HG02798 (cell line): ENCODE results near the gene CFDP1.
"Not testable (repeated sequence)": the region's sequence is repeated elsewhere in the genome, so short reads cannot be mapped to it uniquely, and the experiment has no call there.

Source experiments
- ATAC-seq: cut with Tn5 transposase; IDR thresholded peaks from one replicate; pipeline ENCODE4 v1.9.1; 2021; ENCODE audit warnings: mild to moderate bottlenecking; ENCODE audit not compliant: unreplicated experiment, poor library complexity

Gene CFDP1

DNA sequence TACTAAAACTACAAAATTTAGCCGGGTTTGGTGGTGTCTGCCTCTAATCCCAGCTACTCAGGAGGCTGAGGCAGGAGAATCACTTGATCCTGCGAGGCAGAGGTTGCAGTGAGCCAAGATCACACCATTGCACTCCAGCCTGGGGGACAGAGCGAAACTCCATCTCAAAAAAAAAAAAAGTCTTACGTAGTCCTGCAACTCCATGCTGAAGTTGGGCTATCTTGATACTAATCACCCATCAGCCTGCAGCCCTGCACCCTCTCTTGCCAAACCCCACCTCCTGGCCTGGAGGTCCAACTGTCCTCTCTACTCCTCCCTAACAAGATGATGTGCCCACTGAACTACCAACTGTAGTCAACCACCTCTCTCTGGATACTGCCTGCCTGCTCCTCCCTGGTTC lies 26.4 kb upstream of the CFDP1 start:
- no peak for ATAC-seq

DNA sequence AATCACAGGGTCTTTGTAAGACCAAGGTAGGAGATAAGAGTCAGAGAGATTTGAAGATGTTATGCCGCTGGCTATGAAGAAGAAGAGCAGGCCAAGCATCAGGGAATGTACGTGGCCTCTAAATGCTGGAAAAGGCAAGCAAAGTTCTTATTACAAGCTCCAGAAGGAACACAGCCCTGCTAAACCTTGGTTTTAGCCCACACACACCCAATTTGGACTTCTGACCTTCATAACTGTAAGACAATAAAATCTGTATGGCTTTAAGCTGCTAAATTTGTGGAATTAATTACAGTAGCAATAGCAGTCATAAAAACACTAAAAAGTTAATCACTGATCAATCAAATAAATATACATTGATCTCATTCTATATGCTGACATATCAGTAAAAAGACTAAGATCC lies 25.1 kb upstream of the CFDP1 start:
- ATAC-seq, result no peak

DNA sequence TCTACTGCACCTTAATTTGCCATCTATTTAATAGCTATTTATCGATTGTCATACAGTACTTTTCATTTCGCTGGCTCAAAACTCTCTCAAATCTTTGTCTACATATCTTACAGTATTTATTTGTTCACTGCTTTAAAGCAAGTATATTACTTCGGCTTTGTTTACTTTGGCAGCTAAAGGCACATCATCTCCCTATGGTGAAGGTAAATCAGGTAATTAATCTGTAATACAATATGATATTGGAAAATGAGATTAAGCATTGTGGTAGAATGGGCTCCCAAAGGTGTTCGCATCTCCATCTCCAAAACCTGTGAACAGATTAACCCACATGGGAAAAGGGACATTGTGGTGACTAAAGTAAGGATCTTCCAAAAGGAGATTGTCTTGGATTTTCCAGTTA lies 24.7 kb upstream of the CFDP1 start:
- no peak for ATAC-seq

DNA sequence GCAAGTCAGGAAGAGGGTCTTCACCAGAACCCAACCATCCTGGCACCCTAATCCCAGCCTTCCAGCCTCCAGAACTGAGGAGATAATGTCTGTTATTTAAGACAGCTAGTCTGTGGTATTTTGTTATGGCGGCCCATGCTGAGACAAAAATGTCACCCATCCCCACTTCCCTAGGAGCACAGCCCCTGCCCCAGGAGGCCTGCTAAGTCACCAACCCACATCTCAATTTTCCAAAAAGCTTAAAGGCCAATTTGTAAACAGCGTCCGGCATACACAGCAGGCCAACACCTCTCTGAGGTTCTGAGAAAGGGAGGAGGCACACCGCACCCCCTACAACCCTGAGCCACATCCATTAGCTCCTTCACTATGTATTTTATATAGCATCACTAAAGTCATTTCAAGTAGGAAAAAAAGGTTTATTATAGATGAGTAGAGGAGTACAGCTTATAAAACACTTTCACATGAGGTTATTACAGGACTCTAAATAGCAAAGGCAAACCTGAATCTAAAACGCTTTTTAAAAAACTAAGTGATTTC lies 24.2 kb upstream of the CFDP1 start:
- ATAC-seq, result no peak

DNA sequence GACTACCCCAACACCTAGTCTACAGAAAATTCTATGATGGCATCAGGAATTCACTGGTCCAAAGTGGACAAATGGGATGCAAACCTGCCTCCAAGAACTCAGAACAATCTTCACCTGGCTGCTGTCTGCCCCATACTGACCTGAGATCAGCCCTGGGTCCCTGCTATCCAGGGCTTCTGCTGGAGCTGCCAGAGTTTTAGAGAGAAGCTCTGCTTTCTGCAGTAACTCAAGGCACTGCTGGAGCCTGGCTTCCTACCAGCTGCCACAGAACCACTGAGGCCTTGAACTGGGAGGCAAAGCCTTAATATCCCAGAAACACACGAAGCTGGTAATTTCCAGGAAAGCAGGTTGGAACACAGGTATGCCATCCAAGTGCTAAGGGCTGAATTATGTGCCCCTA lies 23.7 kb upstream of the CFDP1 start:
- no peak for ATAC-seq

DNA sequence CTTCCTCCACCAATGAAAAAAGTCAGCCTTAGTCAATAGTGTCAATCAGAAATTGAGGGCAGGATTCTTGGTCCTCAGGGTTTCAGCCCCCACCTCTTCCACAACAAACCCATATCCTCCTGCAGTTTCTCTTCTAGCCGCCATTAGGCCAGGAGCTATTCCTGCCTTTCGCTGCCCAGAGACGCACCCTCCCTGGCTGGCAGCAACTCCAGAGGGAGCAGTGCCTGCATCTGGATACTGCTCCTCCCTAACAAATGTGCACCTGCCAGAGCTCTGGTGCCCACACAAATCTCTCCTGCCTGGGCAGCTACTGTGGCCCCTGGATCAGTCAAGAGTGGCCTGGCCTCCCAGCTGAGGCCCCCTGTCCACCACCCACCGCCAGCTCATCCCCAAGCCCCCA lies 23.2 kb upstream of the CFDP1 start:
- not testable (repeated sequence) for ATAC-seq

DNA sequence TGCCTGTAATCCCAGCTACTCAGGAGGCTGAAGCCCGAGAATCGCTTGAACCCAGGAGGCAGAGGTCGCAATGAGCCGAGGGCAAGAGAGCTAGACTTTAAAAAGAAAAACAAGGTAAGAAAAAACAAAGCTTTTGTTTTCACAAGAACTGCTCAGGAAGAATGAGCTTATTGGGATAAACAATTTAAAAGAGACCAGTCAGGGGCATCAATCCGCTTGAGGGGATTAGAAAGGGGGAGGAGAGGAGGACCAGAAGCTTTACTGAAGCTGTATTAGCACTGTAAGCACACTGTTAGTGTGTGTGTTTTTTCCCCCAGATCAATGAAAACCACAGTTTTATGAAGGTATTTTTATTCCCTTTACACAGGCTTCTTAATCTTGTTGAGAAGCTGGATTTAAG lies 22.4 kb upstream of the CFDP1 start:
- ATAC-seq, result no peak

DNA sequence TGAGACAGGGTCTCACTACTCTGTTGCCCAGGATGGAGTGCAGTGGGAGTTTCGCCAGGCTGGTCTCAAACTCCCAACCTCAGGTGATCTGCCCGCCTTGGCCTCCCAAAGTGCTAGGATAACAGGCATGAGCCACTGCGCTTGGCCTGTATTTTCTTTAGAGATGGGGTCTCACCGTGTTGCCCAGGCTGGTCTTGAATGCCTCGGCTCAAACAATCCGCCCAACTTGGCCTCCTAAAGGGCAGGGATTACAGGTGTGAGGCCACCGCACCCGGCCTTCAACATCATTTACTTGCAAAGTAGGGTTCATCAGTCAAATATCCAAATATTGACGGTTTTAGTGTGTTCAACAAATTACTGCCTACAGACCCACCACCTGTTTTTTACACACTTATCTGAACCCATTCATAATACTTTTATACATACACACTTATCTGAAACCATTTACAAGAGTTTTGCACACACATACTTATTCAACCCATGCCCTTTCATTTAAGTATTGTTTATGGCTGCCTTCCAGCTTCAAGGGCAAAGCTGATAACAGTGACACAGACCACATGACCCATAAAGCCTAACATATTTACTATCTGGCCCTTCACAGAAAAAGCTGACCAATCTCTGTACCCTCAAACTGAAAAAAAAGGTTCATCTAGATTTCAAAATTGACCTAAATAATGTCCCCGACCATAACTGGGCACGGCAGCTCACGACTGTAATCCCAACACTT lies 19.3 kb upstream of the CFDP1 start:
- ATAC-seq, result no peak

DNA sequence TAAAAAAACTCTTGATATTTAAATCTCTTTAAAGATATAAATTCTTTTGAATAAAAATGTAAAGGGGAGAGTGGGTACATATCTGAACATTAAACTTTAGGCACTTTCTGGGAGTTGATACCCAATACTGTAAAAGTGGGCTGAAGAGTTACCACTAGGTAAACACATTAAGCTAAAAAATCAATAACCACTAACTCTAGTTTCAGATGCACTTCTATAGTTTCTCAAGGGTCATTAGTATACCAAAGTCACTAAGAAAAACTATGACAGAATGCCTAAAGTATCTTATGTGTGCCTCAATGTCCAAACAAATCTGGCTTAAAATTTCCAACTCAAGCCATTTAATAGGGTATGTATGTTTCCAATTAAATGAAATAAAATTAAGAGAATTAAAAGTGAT lies 13.1 kb upstream of the CFDP1 start:
- ATAC-seq, result no peak

DNA sequence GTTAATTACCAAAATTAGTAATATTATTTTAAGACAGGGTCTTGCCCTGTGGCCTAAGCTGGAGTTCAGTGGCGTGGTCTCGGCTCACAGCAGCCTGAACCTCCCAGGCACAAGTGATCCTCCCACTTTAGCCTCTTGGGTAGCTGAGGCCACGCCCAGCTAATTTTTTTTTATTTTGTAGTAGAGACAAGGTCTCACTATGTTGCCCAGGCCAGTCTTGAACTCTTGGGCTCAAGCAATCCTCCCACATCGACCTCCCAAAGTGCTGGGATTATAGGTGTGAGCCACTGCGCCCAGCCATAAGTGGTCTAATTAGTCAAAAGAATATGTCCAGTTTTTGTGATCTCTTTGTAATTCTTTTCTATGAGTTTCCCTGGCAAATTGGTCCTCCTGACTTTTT lies 12.0 kb upstream of the CFDP1 start:
- ATAC-seq, result no peak

DNA sequence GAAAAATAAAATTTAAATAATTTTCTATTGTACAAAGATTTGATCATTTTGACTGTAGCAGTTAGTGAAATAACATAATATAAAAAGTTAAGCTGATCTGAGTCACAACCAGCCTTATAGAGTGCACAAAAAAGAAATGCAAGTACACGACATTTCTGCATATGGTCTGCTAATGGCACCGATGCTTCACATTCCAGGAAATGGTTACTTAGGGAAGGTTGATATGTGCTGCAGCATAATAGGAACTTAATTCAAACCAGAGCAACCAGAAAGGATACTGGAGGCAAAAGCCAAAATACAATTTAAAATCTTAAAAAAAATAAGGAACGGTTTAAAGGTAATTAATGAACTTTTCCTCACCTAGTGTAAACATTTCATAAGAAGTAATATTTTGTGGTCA lies 10.0 kb upstream of the CFDP1 start:
- no peak for ATAC-seq

DNA sequence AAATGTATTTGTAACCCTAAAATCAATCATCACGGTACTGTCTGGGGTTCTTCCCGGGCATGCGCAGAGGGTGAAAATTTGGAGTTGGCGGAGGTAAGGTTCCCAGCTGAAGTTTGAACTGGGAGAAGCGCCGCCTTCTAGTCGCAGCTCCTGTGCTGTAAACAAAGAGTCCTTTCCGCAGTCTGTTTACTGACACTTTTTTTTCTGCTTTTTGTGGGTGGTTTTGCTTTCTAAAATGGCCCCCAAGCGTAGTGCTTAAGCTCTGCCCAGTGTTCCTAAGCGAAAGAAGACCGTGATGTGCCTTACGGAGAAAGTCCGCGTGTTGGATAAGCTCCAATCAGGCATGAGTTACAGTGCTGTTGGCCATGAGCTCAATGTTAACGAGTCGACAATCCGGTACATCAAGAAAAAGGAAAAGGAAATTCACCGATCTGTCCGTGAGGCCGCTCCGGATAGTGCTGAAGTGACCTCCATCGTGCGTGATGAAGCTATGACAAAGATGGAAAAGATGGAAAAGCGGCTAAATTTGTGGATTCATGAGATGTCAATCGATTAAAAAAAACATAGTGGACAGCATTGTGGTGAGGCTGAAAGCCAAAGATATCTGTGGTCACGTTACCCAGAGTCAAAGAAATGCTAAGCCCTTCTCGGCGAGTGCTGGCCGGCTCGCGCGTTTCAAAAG lies 570 bp upstream of the CFDP1 start:
- ATAC-seq, result peak; percentile 75

DNA sequence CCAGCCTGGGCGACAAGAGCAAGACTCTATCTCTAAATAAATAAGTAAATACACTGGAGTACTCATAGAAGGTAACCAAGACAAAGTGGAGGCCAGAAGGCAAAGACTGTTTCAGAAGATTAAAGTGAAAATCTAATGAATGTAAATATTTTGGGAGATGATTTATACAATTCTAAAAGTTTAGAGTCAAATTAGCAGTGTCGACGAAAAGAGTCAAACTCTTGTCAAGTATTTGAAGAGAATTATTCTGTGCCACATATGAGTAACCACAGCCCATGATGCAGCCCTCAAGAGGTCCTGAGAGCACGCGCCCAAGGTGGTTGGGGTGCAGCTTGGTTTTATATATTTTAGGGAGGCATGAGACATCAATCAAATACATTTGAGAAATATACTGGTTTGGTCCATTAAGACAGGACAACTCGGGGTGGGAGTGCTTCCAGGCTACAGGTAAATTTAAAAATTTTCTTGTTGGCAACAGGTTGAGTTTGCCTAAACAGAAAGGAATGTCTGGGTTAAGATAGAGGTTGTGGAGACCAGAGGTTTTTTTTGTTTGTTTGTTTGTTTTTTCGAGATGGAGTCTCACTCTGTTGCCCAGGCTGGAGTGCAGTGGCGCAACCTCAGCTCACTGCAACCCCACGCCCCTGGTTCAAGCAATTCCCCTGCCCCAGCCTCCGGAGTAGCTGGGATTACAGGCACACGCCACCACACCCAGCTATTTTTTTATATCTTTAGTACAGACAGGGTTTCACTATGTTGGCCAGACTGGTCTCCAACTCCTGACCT lies 3.5 kb downstream of the CFDP1 start:
- no peak for ATAC-seq

DNA sequence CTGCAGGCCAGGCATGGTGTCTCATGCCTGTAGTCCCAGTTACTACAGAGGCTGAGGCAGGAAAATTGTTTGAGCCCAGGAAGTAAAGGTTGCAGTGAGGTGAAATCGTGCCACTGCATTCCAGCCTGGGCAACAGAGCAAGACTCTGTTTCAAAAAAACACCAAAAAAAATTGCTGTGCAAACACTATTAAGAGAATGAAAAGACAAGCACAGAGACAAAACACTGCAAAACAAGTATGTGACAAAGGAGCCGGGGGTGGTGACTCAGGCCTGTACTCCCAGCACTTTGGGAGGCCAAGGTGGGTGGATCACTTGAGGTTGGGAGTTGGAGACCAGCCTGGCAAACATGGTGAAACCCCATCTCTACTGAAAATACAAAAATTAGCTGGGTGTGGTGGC lies 6.8 kb downstream of the CFDP1 start:
- not testable (repeated sequence) for ATAC-seq

DNA sequence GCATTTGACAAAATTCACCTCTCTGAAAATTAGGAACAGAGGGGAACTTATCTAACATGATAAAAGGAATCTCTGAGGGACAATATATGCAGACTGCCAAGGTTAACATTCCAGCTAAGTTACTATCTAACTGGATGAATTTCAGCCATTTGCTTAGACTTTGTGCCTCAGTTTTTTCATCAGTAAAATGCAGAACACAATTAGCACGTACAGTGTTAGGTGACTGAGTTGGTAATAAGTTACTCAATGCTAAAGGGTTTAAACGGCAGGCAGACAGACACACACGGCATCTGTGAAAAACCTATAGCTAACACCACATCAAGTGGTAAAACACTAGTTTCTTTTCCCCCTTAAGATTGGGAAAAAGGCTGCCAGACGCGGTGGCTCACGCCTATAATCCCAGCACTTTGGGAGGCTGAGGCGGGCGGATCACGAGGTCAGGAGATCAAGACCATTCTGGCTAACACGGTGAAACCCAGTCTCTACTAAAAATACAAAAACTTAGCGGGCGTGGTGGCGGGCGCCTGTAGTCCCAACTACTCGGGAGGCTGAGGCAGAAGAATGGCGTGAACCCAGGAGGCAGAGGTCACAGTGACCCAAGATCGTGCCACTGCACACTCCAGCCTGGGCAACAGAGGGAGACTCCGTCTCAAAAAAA lies 9.1 kb downstream of the CFDP1 start:
- ATAC-seq, result not testable (repeated sequence)

DNA sequence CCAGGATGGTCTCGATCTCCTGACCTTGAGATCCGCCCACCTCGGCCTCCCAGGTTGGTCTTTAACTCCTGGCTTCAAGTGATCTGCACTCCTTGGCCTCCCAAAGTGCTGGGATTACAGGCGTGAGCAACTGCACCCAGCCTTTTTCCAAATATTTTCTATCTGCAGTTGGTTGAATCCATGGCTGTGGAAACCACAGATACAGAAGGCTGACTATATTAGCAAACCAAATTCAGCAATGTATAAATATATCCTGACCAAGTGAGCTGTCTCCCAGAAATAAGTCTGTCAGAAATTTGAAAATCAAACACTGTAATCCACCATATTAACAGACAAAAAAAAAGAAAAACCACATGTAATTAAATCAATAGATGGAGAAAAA lies 9.6 kb downstream of the CFDP1 start:
- no peak for ATAC-seq

DNA sequence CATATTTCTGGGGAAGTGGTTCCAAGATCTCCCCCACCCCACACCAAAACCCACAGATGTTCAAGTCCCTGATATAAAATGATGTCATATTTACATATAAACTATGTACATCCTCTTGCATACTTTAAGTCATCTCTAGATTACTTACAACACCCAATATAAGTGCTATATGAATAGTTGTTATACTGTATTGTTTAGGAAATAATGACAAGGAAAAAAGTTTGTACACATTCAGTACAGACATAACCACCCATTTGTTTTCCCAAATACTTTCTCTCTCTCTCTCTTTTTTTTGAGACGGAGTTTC lies 11.5 kb downstream of the CFDP1 start:
- ATAC-seq, result no peak

DNA sequence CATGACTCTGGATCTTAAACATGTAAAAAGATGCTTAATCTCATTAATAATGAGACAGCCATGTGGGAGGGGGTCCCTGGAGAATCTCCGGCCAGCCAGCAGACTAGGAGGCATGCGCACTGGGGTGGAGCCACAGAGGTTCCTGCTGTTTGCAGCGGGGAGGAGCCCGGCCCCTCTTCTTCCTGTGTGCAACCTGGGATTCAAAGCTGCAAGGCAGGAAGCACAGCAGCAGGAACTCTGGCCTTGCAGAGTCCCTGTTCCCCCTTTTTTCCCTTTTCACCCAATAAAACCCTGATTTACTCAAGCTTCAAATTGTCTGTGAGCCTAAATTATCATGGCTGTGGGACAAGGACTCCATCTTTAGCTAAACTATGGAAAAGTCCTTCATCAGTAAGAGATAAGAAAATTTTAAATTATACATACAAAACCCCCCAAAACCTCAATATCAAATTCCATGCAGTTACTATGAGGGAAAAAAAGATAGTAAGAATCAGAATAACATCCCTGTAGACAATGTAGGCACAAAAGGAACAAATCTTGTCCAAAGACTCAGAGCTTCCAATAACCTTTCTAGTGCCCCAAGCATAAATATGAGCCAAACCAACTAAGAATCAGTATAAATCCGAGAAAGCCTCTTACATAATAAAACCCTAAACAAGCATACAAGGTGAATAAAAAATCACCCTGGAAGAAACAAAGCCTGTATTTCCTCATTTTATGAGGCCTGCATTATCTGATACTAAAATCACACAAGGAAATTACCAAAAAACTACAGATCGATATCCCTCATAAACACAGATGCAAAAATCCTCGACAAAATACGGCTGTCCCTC lies 12.1 kb downstream of the CFDP1 start:
- peak; percentile 79 for ATAC-seq

DNA sequence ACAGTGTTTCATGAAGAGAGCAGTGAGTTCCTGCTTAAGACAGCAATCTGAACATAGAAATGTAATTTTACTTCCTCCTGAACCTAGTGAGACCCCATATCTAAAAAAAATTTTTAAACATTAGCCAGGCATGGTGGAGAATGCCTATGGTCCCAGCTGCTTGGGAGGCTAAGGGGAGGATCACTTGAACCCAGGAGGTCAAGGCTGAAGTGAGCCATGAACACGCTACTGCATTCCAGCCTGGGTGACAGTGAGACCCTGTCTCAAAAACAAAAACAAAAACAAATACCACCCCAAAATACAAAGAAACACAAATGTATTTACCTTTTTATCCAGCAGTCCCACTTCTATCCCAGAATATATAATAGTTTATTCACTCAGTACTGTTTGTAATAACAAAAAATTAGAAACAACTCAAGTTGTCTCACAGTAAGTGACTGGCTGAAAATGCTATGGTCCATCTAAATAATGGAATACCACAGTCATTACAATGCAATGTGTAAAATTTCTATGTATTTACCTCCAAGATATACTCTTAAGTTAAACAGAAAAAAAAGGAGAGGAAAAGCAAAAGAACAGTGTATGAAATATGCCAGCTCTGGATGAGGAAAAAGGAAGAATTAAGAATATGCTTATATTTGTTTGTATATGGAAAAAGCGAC lies 16.3 kb downstream of the CFDP1 start:
- ATAC-seq, result no peak
